H1 (cell line): ENCODE results near the gene RBM14. TPM values are rescaled to one million over a fixed set of nuclear protein-coding genes. Genes with fewer than 3 reads are reported as not detected.

Experiments
- BCL11A ChIP-seq, 2 experiments: IDR thresholded peaks; one replicate each; pipeline ENCODE4 v1.6.1; 2011; ENCODE audit warnings: low read depth in 2 of 2, low read length in 2 of 2, mild to moderate bottlenecking in 2 of 2
- CEBPB ChIP-seq: IDR thresholded peaks from 2 replicates; pipeline ENCODE4 v1.6.1; 2012; ENCODE audit warnings: low read depth, low read length
- CHD1 ChIP-seq: IDR thresholded peaks from 2 replicates; pipeline ENCODE4 v1.6.1; 2012; ENCODE audit warnings: low read depth, low read length, improper control_type of control experiment
- FOSL1 ChIP-seq: IDR thresholded peaks from 2 replicates; pipeline ENCODE4 v1.6.1; 2011; ENCODE audit warnings: mild to moderate bottlenecking, low read depth, low read length, moderate library complexity; ENCODE audit not compliant: insufficient read depth
- HDAC2 ChIP-seq, 2 experiments: fragments of 300-600 bp in 1 of 2; sonication (generic) in 1 of 2; IDR thresholded peaks; 2 replicates each; pipeline ENCODE4 v1.6.1; 2011 to 2012; ENCODE audit warnings: low read depth in 2 of 2, low read length in 2 of 2, mild to moderate bottlenecking in 2 of 2, moderate library complexity in 2 of 2, borderline replicate concordance in 1 of 2, inconsistent platforms in 1 of 2
- JUND ChIP-seq: IDR thresholded peaks from 2 replicates; pipeline ENCODE4 v1.6.1; 2011; ENCODE audit warnings: mild to moderate bottlenecking, improper control_type of control experiment, low read length
- KDM4A ChIP-seq: IDR thresholded peaks from one replicate; pipeline ENCODE4 v1.7.1; 2012; ENCODE audit warnings: low read depth, mild to moderate bottlenecking, moderate library complexity, low read length, inconsistent platforms; ENCODE audit not compliant: severe bottlenecking
- NRF1 ChIP-seq: IDR thresholded peaks from 2 replicates; pipeline ENCODE4 v1.6.1; 2011; ENCODE audit warnings: mild to moderate bottlenecking, low read depth, low read length, improper control_type of control experiment
- RNF2 ChIP-seq: fragments of 200-900, 300-1000 bp; sonication (generic); IDR thresholded peaks from 2 replicates; pipeline ENCODE4 v1.7.1; 2016; ENCODE audit warnings: borderline replicate concordance, low read depth, mild to moderate bottlenecking, antibody characterized with exemption, low read length; ENCODE audit not compliant: poor library complexity, severe bottlenecking; ENCODE audit errors: missing control alignments
- SP1 ChIP-seq: IDR thresholded peaks from 2 replicates; pipeline ENCODE4 v1.6.1; 2011; ENCODE audit warnings: low read depth, low read length
- SP2 ChIP-seq: IDR thresholded peaks from 2 replicates; pipeline ENCODE4 v1.6.1; 2012; ENCODE audit warnings: mild to moderate bottlenecking, low read length, inconsistent platforms
- TAF1 ChIP-seq: IDR thresholded peaks from 2 replicates; pipeline ENCODE4 v1.6.1; 2011; ENCODE audit warnings: mild to moderate bottlenecking, low read depth, low read length
- TBP ChIP-seq: IDR thresholded peaks from 2 replicates; pipeline ENCODE4 v1.6.1; 2011; ENCODE audit warnings: low read depth, low read length, improper control_type of control experiment
- USF2 ChIP-seq: IDR thresholded peaks from 2 replicates; pipeline ENCODE4 v1.6.1; 2011; ENCODE audit warnings: low read length, improper control_type of control experiment
- polyA plus RNA-seq, 7 experiments: library from polyadenylated mRNA; depleted of rRNA in 3 of 7; stranded (reverse) in 5 of 7; unstranded in 2 of 7; fragments of >200 nt in 5 of 7; fragments of 200-250 nt in 2 of 7; gene quantifications; 1 replicate in 5 of 7; 2 replicates in 1 of 7; 4 replicates in 1 of 7; pipeline versions ENCODE4 v1.2.1 to v1.2.3, GENCODE V29; 2011 to 2013; ENCODE audit warnings: missing spikeins in 2 of 7, mixed read lengths in 2 of 7
- total RNA-seq: library from RNA; stranded (reverse); fragmentation: NEBNext Ultra II Directional; extraction: Animal tissue kit (Norgen Biotek cat#: 25700); gene quantifications from 2 replicates; pipeline ENCODE4 v1.2.1, GENCODE V29; 2021

Gene RBM14
- total and polyA plus RNA-seq, 2 of the 8 experiments (the other 6 are each of a cell fraction or from before 2014, with no cell fraction given), result 67.2 to 142 TPM

GRCh38 chr11:66616379-66617154, at the start of gene RBM14 (continued):
- peak; percentile 48 for TF ChIP-seq NRF1
- peak; percentile 43 for TF ChIP-seq KDM4A
- peak; percentile 93 for TF ChIP-seq TBP
- no peak; the same call in 1 of the 2 replicates for TF ChIP-seq USF2
- no peak for TF ChIP-seq CHD1
- no peak for TF ChIP-seq FOSL1
- TF ChIP-seq JUND, result no peak
- TF ChIP-seq TAF1, result peak; percentile 98
- peak; percentile 47 for TF ChIP-seq SP2
- no peak for TF ChIP-seq RNF2
- TF ChIP-seq HDAC2 (IDR thresholded peaks at IDR 0.05; ENCODE audit: borderline replicate concordance in 1 of 2, low read depth in 2 of 2, low read length in 2 of 2), result peak in 1 of 2 experiments; percentile 21; a peak in 1 of 4 replicates
- TF ChIP-seq BCL11A (IDR thresholded peaks at IDR 0.05; ENCODE audit: low read depth in 2 of 2, low read length in 2 of 2), result no peak
- TF ChIP-seq SP1, result peak; percentile 96
- no peak for TF ChIP-seq CEBPB
- TF ChIP-seq, all 59 proteins: peak for 26
